Transverse colon (tissue), 4 donors: Measurements from ENCODE around the gene RNF17. TPM values are rescaled to one million over a fixed set of nuclear protein-coding genes. Genes with fewer than 3 reads are reported as not detected.

Source experiments
- DNase-seq: peaks from one replicate; pipeline ENCODE4 v3.0.0-alpha.2; 2019
- H3K27ac ChIP-seq, 4 donors: fragments of 200-600 bp; sonication (generic); 2 replicates each; pipeline ENCODE4 v1.5.1; 2016 to 2018; ENCODE audit warnings: inconsistent platforms in 4 of 4
- H3K27me3 ChIP-seq: fragments of 200-600 bp; sonication (generic); 2 replicates; pipeline ENCODE4 v1.5.1; 2017; ENCODE audit warnings: inconsistent platforms
- H3K36me3 ChIP-seq, 4 donors: fragments of 200-600 bp; sonication (generic); 2 replicates each; pipeline ENCODE4 v1.5.1; 2017 to 2019; ENCODE audit warnings: inconsistent platforms in 4 of 4
- H3K4me1 ChIP-seq, 4 donors: fragments of 200-600 bp; sonication (generic); 2 replicates each; pipeline ENCODE4 v1.5.1; 2017 to 2020; ENCODE audit warnings: inconsistent platforms in 4 of 4
- H3K4me3 ChIP-seq, 4 donors: fragments of 200-600 bp; sonication (generic); 1 replicate in 1 of 4; 2 replicates in 3 of 4; pipeline versions ENCODE4 v1.5.1 to v1.6.1; 2017 to 2019; ENCODE audit warnings: inconsistent platforms in 4 of 4
- H3K9me3 ChIP-seq, 2 donors: fragments of 200-600 bp; sonication (generic); 2 replicates each; pipeline ENCODE4 v1.5.1; 2017 to 2019; ENCODE audit warnings: inconsistent platforms in 2 of 2
- EP300 ChIP-seq: sonication (generic); formaldehyde crosslinking; IDR thresholded peaks from one replicate; pipeline ENCODE4 v1.6.1; 2017; ENCODE audit warnings: antibody characterized with exemption, low read depth
- POLR2A ChIP-seq: fragments of 450-650 bp; IDR thresholded peaks from one replicate; pipeline ENCODE4 v1.6.1; 2016; ENCODE audit warnings: antibody characterized with exemption, mild to moderate bottlenecking, moderate library complexity
- POLR2AphosphoS5 ChIP-seq, 3 donors: sonication (generic); formaldehyde crosslinking; IDR thresholded peaks; one replicate each; pipeline ENCODE4 v1.6.1; 2016; ENCODE audit warnings: antibody characterized with exemption in 3 of 3
- WGBS, 2 donors: methylation state at CpG; one replicate each; pipeline ENCODE4 v1.1.5; 2018; ENCODE audit warnings: low coverage in 1 of 2; 5-methylcytosine and 5-hydroxymethylcytosine counted together
- in situ Hi-C, 4 donors: fragments of 200-750 bp; cut with MboI; loops; one replicate each; pipeline versions ENCODE4 v1.15.0 to v1.15.1; 2017; ENCODE audit warnings: low sequenced_read_pairs in 3 of 4, low pct_ligation_motif_present in 1 of 4, low pct_unique_long_range_greater_than_20kb in 1 of 4
- intact Hi-C: fragments of 100-400 bp; cut with DNase I; formaldehyde crosslinking; loops from one replicate; pipeline ENCODE4 v1.15.1; 2023; ENCODE audit warnings: low total_unique reads
- total RNA-seq, 4 donors: library from RNA; depleted of rRNA; stranded (reverse); fragments of >200 nt; gene quantifications; one replicate each; pipeline ENCODE4 v1.1.0, GENCODE V29; 2016
- TF ChIP-seq, protein P1 (sequence below), 5 experiments: fragments of 200-600 bp in 3 of 5; fragments of 450-650 bp in 2 of 5; sonication (generic) in 3 of 5; IDR thresholded peaks; 1 replicate in 2 of 5; 2 replicates in 3 of 5; pipeline ENCODE4 v1.5.1; 2016 to 2017; ENCODE audit warnings: antibody characterized with exemption in 5 of 5, inconsistent platforms in 3 of 5, mild to moderate bottlenecking in 2 of 5, moderate library complexity in 1 of 5

RNF17 gene
- total RNA-seq, 4 donors from 2014 or later: not detected

DNA sequence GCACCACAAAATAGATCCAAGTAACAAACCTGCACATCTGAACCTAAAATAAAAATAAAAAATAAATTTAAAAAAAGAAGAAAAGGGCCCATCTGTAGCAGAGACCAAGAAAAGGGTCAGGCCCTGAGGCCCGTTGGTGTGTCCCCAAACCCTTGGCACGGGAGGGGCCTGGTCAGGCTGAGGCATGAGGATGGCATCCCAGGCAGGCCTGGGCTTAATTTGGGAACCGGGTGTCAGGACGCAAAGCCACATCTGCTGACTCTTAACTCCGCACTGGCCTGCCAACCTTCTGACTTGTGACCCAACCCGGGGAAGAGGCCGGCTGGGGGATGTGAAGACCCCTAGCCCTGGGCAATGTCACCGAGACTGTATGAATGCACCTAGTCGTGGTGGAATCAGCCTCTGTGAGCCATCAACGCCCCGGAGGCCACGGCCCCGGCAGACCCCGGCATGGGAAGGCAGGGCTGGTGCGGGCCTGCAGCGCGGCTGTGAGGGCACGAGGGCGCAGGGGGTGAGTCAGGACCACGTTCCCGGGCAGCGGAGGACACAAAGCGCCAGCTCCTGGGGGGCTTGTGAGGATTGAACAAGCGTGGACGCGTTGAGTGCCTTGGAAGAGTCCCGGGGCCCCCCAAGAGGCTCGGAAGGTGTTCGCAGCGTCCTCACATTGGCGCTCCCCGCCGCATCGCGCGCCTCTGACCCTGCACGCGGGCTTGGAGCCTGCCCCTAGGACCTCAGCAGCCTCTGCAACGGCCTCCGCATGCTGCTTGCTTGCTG is 45.6 kb upstream of the RNF17 start:
- Histone ChIP-seq H3K36me3 (no peaks in the 10 kb centered on the region), H3K9me3 (no peaks in the 10 kb centered on the region), H3K27me3 (peaks cover 9% of the 10 kb centered on the region), H3K4me3 (no peak overlapping the region), H3K4me1 (no peaks in the 10 kb centered on the region), H3K27ac (no peak overlapping the region)
- intact Hi-C loops (no loop called here), in situ Hi-C loops (no loop called here)
- no peak for TF ChIP-seq POLR2AphosphoS5 (IDR thresholded peaks at IDR 0.05)
- TF ChIP-seq, protein P1, sequence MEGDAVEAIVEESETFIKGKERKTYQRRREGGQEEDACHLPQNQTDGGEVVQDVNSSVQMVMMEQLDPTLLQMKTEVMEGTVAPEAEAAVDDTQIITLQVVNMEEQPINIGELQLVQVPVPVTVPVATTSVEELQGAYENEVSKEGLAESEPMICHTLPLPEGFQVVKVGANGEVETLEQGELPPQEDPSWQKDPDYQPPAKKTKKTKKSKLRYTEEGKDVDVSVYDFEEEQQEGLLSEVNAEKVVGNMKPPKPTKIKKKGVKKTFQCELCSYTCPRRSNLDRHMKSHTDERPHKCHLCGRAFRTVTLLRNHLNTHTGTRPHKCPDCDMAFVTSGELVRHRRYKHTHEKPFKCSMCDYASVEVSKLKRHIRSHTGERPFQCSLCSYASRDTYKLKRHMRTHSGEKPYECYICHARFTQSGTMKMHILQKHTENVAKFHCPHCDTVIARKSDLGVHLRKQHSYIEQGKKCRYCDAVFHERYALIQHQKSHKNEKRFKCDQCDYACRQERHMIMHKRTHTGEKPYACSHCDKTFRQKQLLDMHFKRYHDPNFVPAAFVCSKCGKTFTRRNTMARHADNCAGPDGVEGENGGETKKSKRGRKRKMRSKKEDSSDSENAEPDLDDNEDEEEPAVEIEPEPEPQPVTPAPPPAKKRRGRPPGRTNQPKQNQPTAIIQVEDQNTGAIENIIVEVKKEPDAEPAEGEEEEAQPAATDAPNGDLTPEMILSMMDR (IDR thresholded peaks at IDR 0.05): no peak
- no peak for TF ChIP-seq EP300
- no peak for TF ChIP-seq POLR2A
- DNase-seq: no peak
- WGBS, 2 donors: 91 to 96% methylated on average over 11 to 38 of the region's 40 CpGs

DNA sequence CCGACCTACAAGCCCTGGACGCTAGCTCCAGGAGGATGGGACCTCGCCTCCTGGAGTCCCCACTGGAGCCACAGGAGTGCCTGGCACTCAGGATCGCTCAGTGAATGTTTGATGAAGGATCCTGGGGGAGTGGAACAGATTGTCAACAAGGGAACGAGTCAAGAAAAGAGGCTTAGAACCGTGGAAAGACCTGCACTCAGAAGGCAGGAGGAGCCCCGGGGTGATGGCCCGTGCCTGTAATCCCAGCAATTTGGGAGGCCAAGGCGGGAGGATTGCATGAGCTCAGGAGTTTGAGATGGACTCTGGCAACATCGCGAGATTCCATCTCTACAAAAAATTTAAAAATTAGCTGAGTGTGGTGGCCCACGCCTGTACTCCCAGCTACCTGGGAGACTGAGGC is 44.8 kb upstream of the RNF17 start:
- Histone ChIP-seq H3K36me3 (no peaks in the 10 kb centered on the region), H3K27ac (no peak overlapping the region), H3K4me3 (no peak overlapping the region), H3K27me3 (peaks cover 9% of the 10 kb centered on the region), H3K4me1 (no peaks in the 10 kb centered on the region), H3K9me3 (no peaks in the 10 kb centered on the region)
- WGBS, 2 donors: 85 to 87% methylated on average over 10 to 12 of the region's 12 CpGs
- intact Hi-C loops: no loop called here
- in situ Hi-C loops: no loop called here
- no peak for TF ChIP-seq EP300
- no peak for TF ChIP-seq POLR2AphosphoS5 (IDR thresholded peaks at IDR 0.05)
- no peak for TF ChIP-seq POLR2A
- TF ChIP-seq, protein P1 (IDR thresholded peaks at IDR 0.05): no peak
- DNase-seq: no peak

DNA sequence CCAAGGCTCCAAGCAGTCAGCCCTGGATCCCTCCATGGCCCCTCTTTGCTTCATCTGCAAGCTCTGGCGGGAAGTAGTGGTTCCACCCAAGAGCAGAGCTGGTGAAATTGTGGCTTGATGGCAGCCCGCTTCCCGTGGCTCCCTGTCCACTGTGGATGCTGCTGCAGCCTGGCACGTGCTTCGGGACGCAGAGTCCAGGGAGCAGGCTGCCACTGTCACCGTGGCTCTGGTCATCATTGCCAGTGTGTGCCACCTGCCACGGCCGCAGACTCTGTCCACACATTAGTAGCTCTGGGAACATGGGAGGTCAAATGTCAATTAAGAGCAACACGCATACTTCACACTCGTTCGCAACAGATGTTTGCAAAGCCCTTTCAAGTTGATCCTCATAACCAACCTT is 40.8 kb upstream of the RNF17 start:
- TF ChIP-seq POLR2A (no peak), EP300 (no peak), POLR2AphosphoS5 (IDR thresholded peaks at IDR 0.05) (no peak)
- TF ChIP-seq, protein P1 (IDR thresholded peaks at IDR 0.05): no peak
- H3K4me1 ChIP-seq: peaks cover 0 to 2% (median 0%) of the 10 kb centered on the region in 4 donors
- DNase-seq: no peak
- H3K36me3 ChIP-seq: no peaks in the 10 kb centered on the region
- WGBS, 2 donors: 85% methylated on average over 12 of the region's 12 CpGs; no CpG with 5 or more reads in 1 of the 2 donors
- H3K27ac ChIP-seq: no peak overlapping the region
- H3K4me3 ChIP-seq: no peak overlapping the region
- intact Hi-C loops: no loop called here
- H3K27me3 ChIP-seq: no peaks in the 10 kb centered on the region
- in situ Hi-C loops: no loop called here
- H3K9me3 ChIP-seq: no peaks in the 10 kb centered on the region

DNA sequence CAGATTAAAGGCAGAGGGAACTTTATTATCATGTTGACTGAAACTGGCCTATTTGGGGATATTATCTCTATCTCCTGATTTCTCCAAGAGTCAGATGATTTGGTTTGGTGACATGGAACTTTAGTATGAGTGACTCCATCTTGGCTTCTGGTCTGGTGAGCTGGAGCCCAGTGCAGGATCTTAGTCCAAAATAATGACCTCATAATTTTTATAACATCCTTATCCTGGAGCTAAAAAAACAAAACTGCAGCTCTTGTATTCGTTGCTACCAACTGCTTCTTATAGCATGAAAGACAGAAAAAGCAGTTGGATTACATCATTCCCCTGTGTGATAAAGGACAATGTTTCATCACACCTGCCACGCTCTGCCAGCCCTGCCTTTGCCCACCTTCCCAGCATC is 39.3 kb upstream of the RNF17 start:
- H3K27me3 ChIP-seq: no peaks in the 10 kb centered on the region
- DNase-seq: no peak
- intact Hi-C loops: no loop called here
- in situ Hi-C loops: no loop called here
- no peaks in the 10 kb centered on the region for H3K36me3 ChIP-seq
- WGBS, 2 donors: 0 to 32% methylated on average over 1 to 2 of the region's 2 CpGs
- H3K4me3 ChIP-seq: no peak overlapping the region
- no peaks in the 10 kb centered on the region for H3K9me3 ChIP-seq
- H3K27ac ChIP-seq: no peak overlapping the region
- peaks cover 0 to 2% (median 0%) of the 10 kb centered on the region in 4 donors for H3K4me1 ChIP-seq
- TF ChIP-seq POLR2AphosphoS5 (IDR thresholded peaks at IDR 0.05) (no peak), EP300 (no peak), POLR2A (no peak)
- TF ChIP-seq, protein P1 (IDR thresholded peaks at IDR 0.05): no peak
